Loucy (cell line): ENCODE data around the gene RNU5B-1.

Experiments
- CTCF ChIP-seq: fragments of 200-600 bp; sonication (generic); conservative IDR thresholded peaks from 2 replicates; pipeline ENCODE4 v1.5.1; 2014; ENCODE audit warnings: mild to moderate bottlenecking, antibody characterized with exemption, low read length
- EZH2phosphoT487 ChIP-seq: fragments of 200-600 bp; IDR thresholded peaks from 2 replicates; pipeline ENCODE4 v1.6.1; 2018; ENCODE audit warnings: antibody characterized with exemption, mild to moderate bottlenecking, moderate library complexity, borderline replicate concordance

- TF ChIP-seq CTCF = no peak
- no peak for TF ChIP-seq EZH2phosphoT487
Observed at GRCh38 chr15:65338366-65338765, 33.9 kb downstream of the RNU5B-1 start.
